NCI-H1694 treated with DMSO at 0.1 percent for 48 hours (cell line): Measurements from ENCODE around the gene GALNTL6.

ENCODE experiments used
- DNase-seq: peaks from one replicate; lab custom pipeline; 2025; lab: John Stamatoyannopoulos, UW

Gene GALNTL6

DNA sequence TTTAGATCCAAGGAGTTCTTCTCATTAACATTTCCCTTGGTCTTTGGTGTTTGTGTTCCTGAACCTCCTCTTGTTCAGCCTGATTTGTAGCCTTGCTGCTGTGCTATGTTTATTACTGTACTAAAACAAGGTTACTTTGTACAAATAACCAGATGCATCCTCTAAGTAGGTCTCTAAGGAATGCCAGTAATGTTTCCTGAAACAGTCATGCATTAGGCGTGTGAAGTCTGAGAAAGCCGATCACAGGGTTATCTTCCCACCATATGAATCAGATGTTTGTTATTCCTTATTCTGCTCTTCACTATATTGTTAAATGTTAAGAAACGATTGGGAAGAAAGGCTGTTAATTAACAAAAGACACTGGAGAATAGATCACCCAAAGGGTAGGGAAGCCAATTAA is 66.9 kb downstream of the GALNTL6 start:
- DNase-seq, result no peak

- no peak for DNase-seq
These were observed 76.5 kb downstream of the GALNTL6 start for GRCh38 chr4:171889681-171890080.

DNA sequence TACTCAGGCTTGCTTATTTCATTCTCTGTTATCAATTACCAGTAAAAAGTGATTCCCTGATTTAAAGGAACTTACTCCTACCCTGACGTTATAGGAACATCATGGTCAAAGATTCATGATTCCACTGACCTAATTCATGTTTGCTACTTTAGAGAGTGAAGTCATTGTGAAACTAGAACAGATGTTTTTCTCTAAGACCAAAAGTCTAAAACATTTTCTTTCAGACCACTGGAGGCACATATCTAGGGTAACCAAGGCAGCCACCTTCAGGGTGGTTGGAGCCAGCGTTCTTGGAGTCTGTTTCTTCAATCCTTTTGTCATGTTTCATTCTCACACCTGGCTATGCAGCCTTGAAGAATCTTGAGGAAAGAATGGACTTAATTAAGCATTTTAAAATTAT is 77.8 kb downstream of the GALNTL6 start:
- DNase-seq, result no peak

DNA sequence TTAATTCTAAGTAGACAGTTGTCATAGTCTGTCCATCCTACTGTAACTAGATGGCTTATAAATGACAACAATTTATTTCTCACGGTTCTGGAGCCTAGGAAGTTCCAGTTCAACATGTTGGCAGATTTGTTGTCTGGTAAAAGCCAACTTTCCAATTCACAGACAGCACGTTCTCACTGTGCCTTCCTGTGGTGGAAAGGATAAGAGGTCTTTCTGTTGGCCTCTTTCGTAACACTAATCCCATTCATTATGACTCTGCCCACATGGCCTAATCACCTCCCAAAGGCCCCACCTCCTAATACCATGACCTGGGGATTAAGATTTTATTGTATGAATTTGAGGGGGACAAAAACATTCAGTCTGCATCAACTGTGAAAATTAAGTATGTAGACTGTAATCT is 83.2 kb downstream of the GALNTL6 start:
- DNase-seq, result no peak

- DNase-seq, result no peak
These were observed 106.1 kb downstream of the GALNTL6 start for GRCh38 chr4:171919314-171919713.

DNA sequence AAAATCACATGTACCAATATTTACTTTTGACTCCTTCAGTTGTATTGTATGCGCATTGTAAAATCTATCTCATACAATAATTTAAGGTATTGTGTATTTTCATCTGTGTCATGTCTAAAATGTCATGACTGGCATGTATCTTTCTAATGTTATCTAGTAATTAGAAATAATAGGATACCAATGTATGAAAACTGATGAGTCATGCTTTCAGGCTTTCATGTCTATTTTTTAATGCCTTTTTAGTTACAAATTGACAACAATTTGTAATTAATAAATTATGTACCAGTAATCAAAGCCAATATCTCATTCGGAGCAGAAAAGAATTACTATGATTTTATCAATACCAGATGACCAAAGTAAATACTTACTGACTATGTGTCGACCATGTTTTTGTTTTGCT is 107.7 kb downstream of the GALNTL6 start:
- no peak for DNase-seq

GRCh38 chr4:171924746-171925376 is 111.7 kb downstream of the GALNTL6 start:
- DNase-seq, result no peak

DNA sequence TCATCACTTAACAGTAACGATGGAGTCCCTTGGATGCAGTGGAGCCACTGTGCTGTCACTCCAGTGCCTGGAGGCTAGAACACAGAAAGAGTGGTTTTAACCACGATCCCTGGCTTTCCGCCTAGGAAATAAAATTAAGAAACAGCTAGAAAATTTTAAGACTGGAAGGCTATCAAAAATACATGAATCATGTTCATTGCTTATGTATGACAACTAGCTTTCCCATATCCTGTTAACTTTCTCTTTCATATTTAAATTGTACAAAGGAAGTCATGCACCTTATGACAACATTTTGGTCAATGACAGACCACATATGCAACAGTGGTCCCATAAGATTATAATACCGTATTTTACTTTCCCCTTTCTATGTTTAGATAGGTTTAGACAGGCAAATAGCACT is 115.1 kb downstream of the GALNTL6 start:
- DNase-seq, result no peak

DNA sequence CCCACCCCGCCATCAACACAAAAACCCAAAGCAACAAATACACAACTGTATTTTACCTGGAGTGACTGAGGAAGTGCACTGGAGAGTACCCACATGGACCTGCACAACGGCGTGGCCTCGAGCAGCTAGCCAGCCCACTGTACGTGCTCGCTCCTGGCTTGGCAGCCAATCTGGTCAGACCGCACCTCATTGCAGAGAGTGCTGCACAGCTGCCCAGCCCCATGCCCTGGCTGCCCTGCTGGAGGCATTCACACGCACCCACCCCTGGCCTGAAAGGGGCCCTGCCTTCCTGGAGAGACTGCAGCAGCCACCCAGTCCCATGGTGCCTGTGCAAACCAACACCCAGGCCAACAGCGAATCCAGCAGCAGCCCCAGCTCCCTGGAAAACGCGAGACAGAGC is 116.3 kb downstream of the GALNTL6 start:
- no peak for DNase-seq

GRCh38 chr4:171929907-171930306 is 116.7 kb downstream of the GALNTL6 start:
- DNase-seq, result no peak

- no peak for DNase-seq
These were observed 119.0 kb downstream of the GALNTL6 start for GRCh38 chr4:171932238-171932637.

DNA sequence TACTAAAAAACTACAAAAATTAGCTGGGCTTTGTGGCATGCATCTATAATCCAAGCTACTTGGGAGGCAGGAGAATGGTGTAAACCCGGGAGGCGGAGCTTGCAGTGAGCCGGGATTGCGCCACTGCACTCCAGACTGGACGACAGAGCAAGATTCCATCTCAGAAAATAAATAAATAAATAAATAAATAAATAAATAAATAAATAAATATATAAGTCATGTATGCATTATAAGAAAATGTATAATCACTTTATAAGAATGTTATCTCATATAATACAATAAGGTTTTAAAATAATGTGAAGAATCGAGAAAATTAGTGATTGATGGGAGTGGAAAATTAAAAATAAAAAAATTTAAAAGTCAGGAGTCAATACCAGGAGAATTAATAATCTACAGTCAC is 127.5 kb downstream of the GALNTL6 start:
- DNase-seq, result no peak

DNA sequence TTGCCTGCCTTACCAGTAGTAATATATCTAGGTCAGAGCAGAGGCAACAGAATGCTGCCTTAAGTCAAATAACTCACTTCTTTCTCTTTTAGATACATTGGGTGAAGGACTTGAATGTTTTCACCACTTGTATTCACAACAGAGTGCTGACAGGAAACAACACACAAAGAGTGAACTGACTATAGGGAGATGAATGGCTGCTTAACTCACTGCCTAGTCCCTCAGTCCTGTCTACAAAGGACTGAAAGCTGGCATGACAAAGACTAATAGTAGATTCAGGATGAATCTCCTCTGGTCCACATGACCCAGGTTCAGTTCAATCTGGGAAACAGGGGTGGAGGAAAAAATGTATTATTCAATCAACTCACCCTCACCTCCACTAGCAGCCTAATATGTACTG is 134.2 kb downstream of the GALNTL6 start:
- no peak for DNase-seq

DNA sequence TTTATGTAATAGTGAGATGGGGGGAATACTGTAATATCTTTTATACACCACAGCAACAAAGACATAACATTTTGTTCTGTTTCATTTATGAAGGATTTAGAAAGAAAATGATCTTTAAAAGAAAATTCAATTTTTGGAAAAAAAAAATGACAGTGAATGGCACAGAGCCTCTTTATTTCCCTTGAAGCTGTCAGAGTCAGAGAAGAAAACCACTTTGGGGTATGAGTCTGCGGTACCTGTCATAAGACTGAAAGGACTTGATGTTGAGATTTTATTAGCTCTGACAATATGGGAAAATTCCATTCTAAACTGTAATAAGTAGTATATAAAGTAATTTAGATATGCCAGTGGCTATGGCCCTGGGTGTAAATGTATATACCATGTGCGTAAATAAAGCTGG is 134.8 kb downstream of the GALNTL6 start:
- DNase-seq, result no peak

GRCh38 chr4:171954650-171955049 is 141.4 kb downstream of the GALNTL6 start:
- no peak for DNase-seq

DNA sequence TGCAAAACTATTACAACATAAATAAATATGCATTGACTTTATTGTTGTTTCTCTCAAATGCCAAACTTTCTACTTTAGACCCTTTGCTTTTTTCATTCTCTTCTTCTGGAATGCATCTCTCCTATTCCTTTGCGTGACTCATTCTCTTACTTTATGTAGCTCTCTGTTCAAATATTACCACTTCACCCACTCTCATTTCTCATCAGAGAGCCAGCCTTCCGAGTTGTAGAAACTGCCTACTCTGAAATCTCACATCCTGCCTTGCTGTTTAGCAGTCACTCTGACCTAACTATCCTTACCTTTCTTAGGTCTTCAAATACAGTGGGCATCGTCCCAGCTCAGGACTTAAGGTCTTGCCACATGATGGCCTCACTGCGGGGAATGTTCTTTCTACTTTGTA is 143.5 kb downstream of the GALNTL6 start:
- DNase-seq, result no peak

- DNase-seq, result no peak
These were observed 148.9 kb downstream of the GALNTL6 start for GRCh38 chr4:171962110-171962509.

DNA sequence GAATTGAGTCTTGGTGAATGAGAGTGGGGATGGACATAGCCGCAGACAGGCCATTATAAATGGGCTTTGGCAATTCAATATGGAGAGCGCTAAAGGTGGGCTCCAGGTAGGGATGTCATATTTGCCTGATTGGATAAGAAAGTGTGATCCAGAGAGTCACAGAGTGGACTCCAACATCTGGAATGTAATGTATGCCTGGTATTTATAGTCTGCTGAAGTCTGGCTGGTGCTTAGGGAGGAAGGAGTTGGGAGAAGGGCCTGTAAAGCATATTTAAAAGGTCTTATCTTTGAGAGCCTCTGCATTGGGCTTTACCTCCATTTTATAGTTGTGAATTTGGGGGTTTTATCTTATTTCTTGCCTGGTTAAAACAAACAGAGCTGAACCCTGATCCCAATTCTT is 153.2 kb downstream of the GALNTL6 start:
- DNase-seq, result no peak

- DNase-seq, result no peak
These were observed 165.0 kb downstream of the GALNTL6 start for GRCh38 chr4:171978216-171978615.

DNA sequence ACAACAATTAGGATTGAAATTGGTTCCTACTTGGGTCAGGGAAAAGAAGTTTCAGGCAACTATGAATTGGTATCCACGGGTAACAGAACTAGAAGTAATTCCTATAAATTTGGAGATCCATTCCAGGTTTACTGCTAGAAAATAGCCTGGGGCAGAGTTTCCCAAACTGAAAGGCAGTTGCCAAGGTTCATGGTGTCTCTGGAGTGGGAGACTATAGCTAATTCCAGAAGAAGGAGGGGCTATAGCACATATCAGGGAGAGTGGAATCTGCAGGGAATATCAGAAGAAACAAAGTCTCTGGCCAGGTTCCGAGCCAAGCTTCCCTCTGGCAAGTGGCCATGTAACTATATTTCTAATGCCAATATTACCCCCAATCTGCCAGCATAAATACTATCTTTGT is 166.3 kb downstream of the GALNTL6 start:
- no peak for DNase-seq

DNA sequence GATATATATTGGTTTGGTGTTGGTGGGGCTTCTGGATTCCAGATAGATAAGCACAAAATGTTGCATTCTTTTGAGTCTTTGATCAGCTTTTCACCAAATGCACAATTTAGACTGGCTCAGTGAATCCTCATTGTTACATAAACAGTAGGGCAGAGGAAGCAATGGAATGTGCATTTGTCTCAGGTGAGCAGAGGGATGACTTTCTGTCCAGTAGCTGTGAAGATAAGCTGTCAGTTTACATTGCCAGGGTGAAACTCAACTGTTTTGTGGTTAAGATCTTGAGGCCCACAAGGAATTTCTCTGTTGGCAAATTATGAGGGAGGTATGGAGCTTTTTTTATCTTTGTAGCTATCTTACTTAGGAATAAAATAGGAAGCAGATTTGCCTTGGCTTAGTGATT is 168.0 kb downstream of the GALNTL6 start:
- no peak for DNase-seq

- DNase-seq, result no peak
These were observed 171.0 kb downstream of the GALNTL6 start for GRCh38 chr4:171983935-171984805.

DNA sequence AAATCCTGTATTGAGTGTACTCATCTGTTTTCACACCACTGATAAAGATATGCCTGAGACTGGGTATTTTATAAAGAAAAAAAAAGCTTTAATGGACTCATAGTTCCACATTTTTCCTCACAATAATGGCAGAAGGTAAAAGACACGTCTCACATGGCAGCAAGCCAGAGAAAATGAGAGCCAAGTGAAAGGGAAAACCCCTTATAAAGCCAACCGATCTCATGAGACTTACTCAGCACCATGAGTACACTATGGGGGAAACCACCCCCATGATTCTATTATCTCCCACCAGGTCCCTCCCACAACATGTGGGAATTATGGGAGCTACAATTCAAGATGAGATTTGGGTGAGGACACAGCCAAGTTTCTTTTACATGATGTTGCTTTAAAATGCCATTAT is 171.9 kb downstream of the GALNTL6 start:
- no peak for DNase-seq

DNA sequence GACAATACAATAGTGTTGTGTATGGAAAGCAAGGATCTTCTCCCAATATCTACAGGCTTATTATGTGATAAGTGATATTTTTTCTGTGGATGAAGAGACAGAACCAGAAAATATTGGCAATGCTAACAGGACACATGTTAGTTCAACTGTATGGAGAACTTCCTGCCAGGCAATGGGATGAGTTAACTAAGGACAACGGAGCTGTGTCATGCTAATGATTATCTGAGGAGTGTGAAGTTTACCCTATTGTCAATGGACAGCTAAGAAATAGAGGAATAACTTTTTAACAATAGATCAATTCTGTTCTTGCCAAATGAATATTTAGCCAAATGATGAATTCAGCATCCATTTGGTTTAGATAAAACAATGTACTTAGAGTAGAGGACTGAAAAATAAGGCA is 180.0 kb downstream of the GALNTL6 start:
- DNase-seq, result no peak
